HG03103 (cell line): ENCODE results near the gene EPPIN.

Experiments
- ATAC-seq: cut with Tn5 transposase; IDR thresholded peaks from one replicate; pipeline ENCODE4 v1.9.1; 2021; ENCODE audit warnings: low read depth; ENCODE audit not compliant: unreplicated experiment

Gene EPPIN

GRCh38 chr20:45539382-45539781 is 7.8 kb downstream of the EPPIN start, which contains the start of gene WFDC6:
Gene WFDC6 (minus strand): TSS chr20:45539482. CDS start chr20:45539407, 75 bp downstream.
- ATAC-seq, result no peak

- no peak for ATAC-seq
These were observed 8.9 kb downstream of the EPPIN start for GRCh38 chr20:45538209-45538799.

GRCh38 chr20:45527294-45527693 is 19.9 kb downstream of the EPPIN start:
- no peak for ATAC-seq

GRCh38 chr20:45523821-45524220 is 23.4 kb downstream of the EPPIN start:
- ATAC-seq, result no peak

- no peak for ATAC-seq
These were observed 28.9 kb downstream of the EPPIN start for GRCh38 chr20:45518282-45518681.

GRCh38 chr20:45515147-45515913 is 31.9 kb downstream of the EPPIN start, which contains the start of gene SPINT3:
Gene SPINT3 (minus strand): TSS chr20:45515622. CDS start chr20:45515608, 14 bp downstream.
- ATAC-seq, result no peak

- no peak for ATAC-seq
These were observed 36.8 kb downstream of the EPPIN start for GRCh38 chr20:45510242-45510862.

GRCh38 chr20:45509091-45509490 is 38.1 kb downstream of the EPPIN start:
- no peak for ATAC-seq

GRCh38 chr20:45508068-45508886 is 38.9 kb downstream of the EPPIN start:
- no peak for ATAC-seq

GRCh38 chr20:45507011-45507820 is 40.0 kb downstream of the EPPIN start:
- no peak for ATAC-seq

GRCh38 chr20:45506398-45506797 is 40.8 kb downstream of the EPPIN start:
- ATAC-seq, result no peak

- ATAC-seq, result no peak
These were observed 43.8 kb downstream of the EPPIN start for GRCh38 chr20:45503403-45503802.

- ATAC-seq, result no peak
These were observed 44.6 kb downstream of the EPPIN start for GRCh38 chr20:45502561-45502960.

- no peak for ATAC-seq
These were observed 45.6 kb downstream of the EPPIN start for GRCh38 chr20:45501600-45501999.

GRCh38 chr20:45500022-45500421 is 47.2 kb downstream of the EPPIN start:
- ATAC-seq, result no peak

GRCh38 chr20:45497971-45498494 is 49.2 kb downstream of the EPPIN start:
- no peak for ATAC-seq

GRCh38 chr20:45496166-45496565 is 51.0 kb downstream of the EPPIN start:
- no peak for ATAC-seq

- no peak for ATAC-seq
These were observed 51.7 kb downstream of the EPPIN start for GRCh38 chr20:45495501-45495941.
